Keratinocyte (primary cell): Measurements from ENCODE around the gene B4GALNT4.

ENCODE experiments used
- CTCF ChIP-seq, 3 experiments: IDR thresholded peaks in 1 of 3; conservative IDR thresholded peaks in 1 of 3; optimal IDR thresholded peaks in 1 of 3; 2 replicates in 2 of 3; 3 replicates in 1 of 3; pipeline versions ENCODE3 to v1.5.1; 2011; ENCODE audit warnings: low read length in 3 of 3, mild to moderate bottlenecking in 3 of 3, moderate library complexity in 2 of 3, control low read depth in 1 of 3, inconsistent platforms in 1 of 3; ENCODE audit not compliant: insufficient read depth in 2 of 3; ENCODE audit errors: extremely low read depth in 1 of 3
- EZH2 ChIP-seq: IDR thresholded peaks from one replicate; pipeline ENCODE4 v1.6.1; 2012; ENCODE audit warnings: inconsistent platforms, mild to moderate bottlenecking, low read length, moderate library complexity

GRCh38 chr11:405954-406795, 36.9 kb downstream of the B4GALNT4 start:
- TF ChIP-seq CTCF (optimal IDR thresholded peaks at IDR 0.05 in 1 of 3, IDR thresholded peaks at IDR 0.05 in 1 of 3, conservative IDR thresholded peaks at IDR 0.05 in 1 of 3; ENCODE audit: extremely low read depth in 1 of 3, insufficient read depth in 2 of 3, low read length in 3 of 3) (no peak), EZH2 (no peak)
